HepG2 (cell line): ENCODE results near the gene ARR3. TPM values are rescaled to one million over a fixed set of nuclear protein-coding genes. Genes with fewer than 3 reads are reported as not detected.

ENCODE experiments used
- ATAC-seq: fragments of 200-7000 bp; cut with Tn5 transposase; 3 replicates; pipeline ENCODE4 v1.9.1; 2020; ENCODE audit warnings: mild to moderate bottlenecking, moderate library complexity
- BruUV-seq: library from RNA; stranded (reverse); fragments of 400-500 nt; replicated peaks from 2 replicates; lab custom pipeline; 2021; lab: Mats Ljungman, UMichigan
- CTCF ChIA-PET: fragments of 300-600 bp; formaldehyde crosslinking; extraction: SDS; loops from one replicate; lab custom pipeline; 2021; ENCODE audit warnings: low total read pairs, inconsistent platforms, low intra/inter-chr PET ratio; lab: Yijun Ruan, JAX
- POLR2A ChIA-PET: fragments of 350-600 bp; sonication (Branson Sonifier 250); formaldehyde crosslinking; loops from one replicate; lab custom pipeline; 2020; ENCODE audit warnings: antibody characterized with exemption, inconsistent platforms; lab: Yijun Ruan, JAX
- DNase-seq: peaks from one replicate; pipeline ENCODE4 v3.0.0-alpha.2; 2015; ENCODE audit warnings: low spot score
- FAIRE-seq: peaks from 3 replicates; lab custom pipeline; 2011; peaks lifted over from hg19 to GRCh38; lab: Jason Lieb, UNC
- H2AFZ ChIP-seq: one replicate; pipeline ENCODE4 v1.6.1; 2011; ENCODE audit warnings: low read length, inconsistent platforms
- H3K27ac ChIP-seq: fragments of 300-600 bp; 3 replicates; pipeline ENCODE4 v1.8.0; 2011; ENCODE audit warnings: mixed run types, mild to moderate bottlenecking, mixed read lengths, low read length, inconsistent platforms; ENCODE audit not compliant: insufficient read depth; ENCODE audit errors: extremely low read length
- H3K27me3 ChIP-seq, 2 experiments: fragments of 200-600 bp in 1 of 2; 2 replicates in 1 of 2; 3 replicates in 1 of 2; pipeline versions ENCODE4 v1.6.0 to v1.8.0; 2011; ENCODE audit warnings: low read length in 2 of 2, mild to moderate bottlenecking in 2 of 2, moderate library complexity in 2 of 2, inconsistent platforms in 1 of 2; ENCODE audit not compliant: insufficient read depth in 2 of 2, control insufficient read depth in 1 of 2
- H3K36me3 ChIP-seq, 2 experiments: fragments of 200-600 bp in 1 of 2; replicated peaks in 1 of 2; 2 replicates in 1 of 2; 3 replicates in 1 of 2; pipeline versions ENCODE4 v1.5.1 to v1.8.0; 2011; ENCODE audit warnings: low read length in 2 of 2, inconsistent platforms in 1 of 2; ENCODE audit not compliant: insufficient read depth in 2 of 2, control insufficient read depth in 1 of 2
- H3K4me1 ChIP-seq: 2 replicates; pipeline ENCODE4 v1.5.1; 2012; ENCODE audit warnings: low read length, inconsistent platforms; ENCODE audit not compliant: insufficient read depth
- H3K4me2 ChIP-seq: 2 replicates; pipeline ENCODE4 v1.6.0; 2011; ENCODE audit warnings: low read depth, low read length, inconsistent platforms
- H3K4me3 ChIP-seq, 3 experiments: fragments of 200-600 bp in 1 of 3; sonication (generic), shearing (Covaris generic) in 1 of 3; replicated peaks in 1 of 3; 2 replicates each; pipeline ENCODE4 v1.5.1; 2011 to 2016; ENCODE audit warnings: low read length in 3 of 3, inconsistent platforms in 2 of 3, low read depth in 2 of 3, mild to moderate bottlenecking in 2 of 3, control low read depth in 1 of 3, mixed read lengths in 1 of 3; ENCODE audit not compliant: insufficient read depth in 1 of 3
- H3K79me2 ChIP-seq: one replicate; pipeline ENCODE4 v1.6.1; 2011; ENCODE audit warnings: low read length, inconsistent platforms; ENCODE audit not compliant: insufficient read depth
- H3K9ac ChIP-seq: 2 replicates; pipeline ENCODE4 v1.6.0; 2011; ENCODE audit warnings: mild to moderate bottlenecking, low read depth, low read length, inconsistent platforms; ENCODE audit not compliant: insufficient read depth
- H3K9me3 ChIP-seq: 2 replicates; pipeline ENCODE4 v1.5.1; 2012; ENCODE audit warnings: mild to moderate bottlenecking, low read length
- H4K20me1 ChIP-seq: 2 replicates; pipeline ENCODE4 v1.6.0; 2011; ENCODE audit warnings: inconsistent platforms, mild to moderate bottlenecking, low read length, moderate library complexity; ENCODE audit not compliant: insufficient read depth
- AHDC1 ChIP-seq: sonication (generic); formaldehyde crosslinking; IDR thresholded peaks from 2 replicates; pipeline ENCODE4 v1.5.1; 2020; ENCODE audit warnings: mild to moderate bottlenecking, missing genetic modification reagents, borderline replicate concordance
- BRCA1 ChIP-seq: sonication (generic); formaldehyde crosslinking; IDR thresholded peaks from 2 replicates; pipeline ENCODE4 v1.4.0; 2020; ENCODE audit warnings: missing genetic modification reagents
- CREB1 ChIP-seq, 2 experiments: fragments of 450-650 bp in 1 of 2; IDR thresholded peaks; 2 replicates each; pipeline ENCODE4 v1.6.1; 2016 to 2017; ENCODE audit warnings: control low read depth in 1 of 2, mild to moderate bottlenecking in 1 of 2, missing compliant biosample characterization in 1 of 2, missing genetic modification characterization in 1 of 2
- FIP1L1 ChIP-seq: fragments of 200-400 bp; formaldehyde crosslinking; IDR thresholded peaks from 2 replicates; pipeline ENCODE4 v1.6.1; 2018; ENCODE audit warnings: low read depth, mild to moderate bottlenecking, low read length, moderate library complexity, borderline replicate concordance; ENCODE audit not compliant: insufficient read depth
- FOXM1 ChIP-seq: sonication (generic); formaldehyde crosslinking; IDR thresholded peaks from 2 replicates; pipeline ENCODE4 v1.5.0; 2020; ENCODE audit warnings: missing genetic modification reagents
- MYC ChIP-seq: sonication (generic); formaldehyde crosslinking; IDR thresholded peaks from 2 replicates; pipeline ENCODE4 v1.9.0; 2021; ENCODE audit warnings: missing genetic modification reagents, borderline replicate concordance
- PATZ1 ChIP-seq: sonication (generic); formaldehyde crosslinking; IDR thresholded peaks from 2 replicates; pipeline ENCODE4 v1.4.0; 2020; ENCODE audit warnings: missing genetic modification reagents
- RARG ChIP-seq: sonication (generic); formaldehyde crosslinking; IDR thresholded peaks from 2 replicates; pipeline ENCODE4 v1.4.0; 2020; ENCODE audit warnings: low read depth, mild to moderate bottlenecking, missing genetic modification reagents
- ZBTB1 ChIP-seq: sonication (generic); formaldehyde crosslinking; IDR thresholded peaks from 2 replicates; pipeline ENCODE4 v1.4.0; 2020; ENCODE audit warnings: missing genetic modification reagents, borderline replicate concordance
- ZNF263 ChIP-seq: sonication (generic); formaldehyde crosslinking; IDR thresholded peaks from 2 replicates; pipeline ENCODE4 v1.4.0; 2020; ENCODE audit warnings: missing genetic modification reagents
- WGBS: methylation state at CpG from one replicate; pipeline ENCODE4 v1.1.6; 2017; ENCODE audit warnings: low lambda C conversion rate; 5-methylcytosine and 5-hydroxymethylcytosine counted together
- in situ Hi-C: cut with HindIII; loops from 2 replicates; pipeline ENCODE4 v1.10.0; 2017; ENCODE audit warnings: low pct_unique_long_range_greater_than_20kb; ENCODE audit not compliant: extremely low pct_ligation_motif_present
- intact Hi-C: fragments of 100-400 bp; cut with micrococcal nuclease; formaldehyde crosslinking; loops from one replicate; pipeline ENCODE4 v1.10.0; 2022; ENCODE audit not compliant: unreplicated experiment
- polyA plus RNA-seq, 8 experiments: library from polyadenylated mRNA; depleted of rRNA in 3 of 8; stranded (reverse) in 7 of 8; unstranded in 1 of 8; fragments of >200 nt; fragmentation: Illumina TruSeq in 4 of 8; extraction: Trizol in 4 of 8; gene quantifications; 2 replicates each; pipeline versions ENCODE4 v1.2.1 to v1.2.3, GENCODE V29; 2011 to 2016; ENCODE audit warnings: low read depth in 4 of 8, missing spikeins in 1 of 8, mixed read lengths in 1 of 8; ENCODE audit not compliant: insufficient read depth in 1 of 8
- total RNA-seq, 5 experiments: library from RNA; depleted of rRNA; stranded (reverse); fragments of >200 nt; fragmentation: Illumina TruSeq; extraction: Trizol; gene quantifications; 2 replicates each; pipeline ENCODE4 v1.2.3, GENCODE V29; 2016; ENCODE audit warnings: low read depth in 1 of 5
- TF ChIP-seq, protein P1 (sequence below): sonication (generic); formaldehyde crosslinking; IDR thresholded peaks from 2 replicates; pipeline ENCODE4 v1.4.0; 2020; ENCODE audit warnings: missing genetic modification reagents
- TF ChIP-seq, protein P2 (sequence below): fragments of 450-650 bp; IDR thresholded peaks from 2 replicates; pipeline ENCODE4 v1.6.1; 2017; ENCODE audit warnings: mild to moderate bottlenecking

Gene ARR3
- total and polyA plus RNA-seq, 2 of the 13 experiments (the other 11 are each of a cell fraction or from before 2014, with no cell fraction given): not detected

- H3K4me2 ChIP-seq: no peak overlapping the region
- ChIA-PET CTCF (no interaction called here), POLR2A (no interaction called here)
- DNase-seq (no peak), FAIRE-seq (no peak), ATAC-seq (no peak)
- no peaks in the 10 kb centered on the region for H3K79me2 ChIP-seq
- no peaks in the 10 kb centered on the region for H3K9me3 ChIP-seq
- WGBS: 100% methylated on average over 3 of the region's 3 CpGs
- H3K27me3 ChIP-seq: no peaks in the 10 kb centered on the region
- H2AFZ ChIP-seq: no peak overlapping the region
- no peak overlapping the region for H3K4me3 ChIP-seq
- no peaks in the 10 kb centered on the region for H4K20me1 ChIP-seq
- no peaks in the 10 kb centered on the region for H3K4me1 ChIP-seq
- peaks cover 2 to 14% of the 10 kb centered on the region in 2 experiments; a peak in 3 of 5 replicates for H3K36me3 ChIP-seq
- H3K27ac ChIP-seq: no peak overlapping the region
- no TSS peak for BruUV-seq
- in situ Hi-C loops: no loop called here
- no peak overlapping the region for H3K9ac ChIP-seq
- intact Hi-C loops: no loop called here
- TF ChIP-seq ZNF263 (CRISPR knock-in tag) (no peak), AHDC1 (no peak), PATZ1 (CRISPR knock-in tag) (no peak), ZBTB1 (CRISPR knock-in tag) (no peak), RARG (no peak), FIP1L1 (no peak), CREB1 (IDR thresholded peaks at IDR 0.05) (no peak), CREB1 (CRISPR knock-in tag; IDR thresholded peaks at IDR 0.05) (no peak), BRCA1 (no peak), FOXM1 (CRISPR knock-in tag) (no peak), MYC (CRISPR knock-in tag) (no peak)
- TF ChIP-seq, protein P1, sequence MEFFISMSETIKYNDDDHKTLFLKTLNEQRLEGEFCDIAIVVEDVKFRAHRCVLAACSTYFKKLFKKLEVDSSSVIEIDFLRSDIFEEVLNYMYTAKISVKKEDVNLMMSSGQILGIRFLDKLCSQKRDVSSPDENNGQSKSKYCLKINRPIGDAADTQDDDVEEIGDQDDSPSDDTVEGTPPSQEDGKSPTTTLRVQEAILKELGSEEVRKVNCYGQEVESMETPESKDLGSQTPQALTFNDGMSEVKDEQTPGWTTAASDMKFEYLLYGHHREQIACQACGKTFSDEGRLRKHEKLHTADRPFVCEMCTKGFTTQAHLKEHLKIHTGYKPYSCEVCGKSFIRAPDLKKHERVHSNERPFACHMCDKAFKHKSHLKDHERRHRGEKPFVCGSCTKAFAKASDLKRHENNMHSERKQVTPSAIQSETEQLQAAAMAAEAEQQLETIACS (CRISPR knock-in tag): no peak
- TF ChIP-seq, protein P2, sequence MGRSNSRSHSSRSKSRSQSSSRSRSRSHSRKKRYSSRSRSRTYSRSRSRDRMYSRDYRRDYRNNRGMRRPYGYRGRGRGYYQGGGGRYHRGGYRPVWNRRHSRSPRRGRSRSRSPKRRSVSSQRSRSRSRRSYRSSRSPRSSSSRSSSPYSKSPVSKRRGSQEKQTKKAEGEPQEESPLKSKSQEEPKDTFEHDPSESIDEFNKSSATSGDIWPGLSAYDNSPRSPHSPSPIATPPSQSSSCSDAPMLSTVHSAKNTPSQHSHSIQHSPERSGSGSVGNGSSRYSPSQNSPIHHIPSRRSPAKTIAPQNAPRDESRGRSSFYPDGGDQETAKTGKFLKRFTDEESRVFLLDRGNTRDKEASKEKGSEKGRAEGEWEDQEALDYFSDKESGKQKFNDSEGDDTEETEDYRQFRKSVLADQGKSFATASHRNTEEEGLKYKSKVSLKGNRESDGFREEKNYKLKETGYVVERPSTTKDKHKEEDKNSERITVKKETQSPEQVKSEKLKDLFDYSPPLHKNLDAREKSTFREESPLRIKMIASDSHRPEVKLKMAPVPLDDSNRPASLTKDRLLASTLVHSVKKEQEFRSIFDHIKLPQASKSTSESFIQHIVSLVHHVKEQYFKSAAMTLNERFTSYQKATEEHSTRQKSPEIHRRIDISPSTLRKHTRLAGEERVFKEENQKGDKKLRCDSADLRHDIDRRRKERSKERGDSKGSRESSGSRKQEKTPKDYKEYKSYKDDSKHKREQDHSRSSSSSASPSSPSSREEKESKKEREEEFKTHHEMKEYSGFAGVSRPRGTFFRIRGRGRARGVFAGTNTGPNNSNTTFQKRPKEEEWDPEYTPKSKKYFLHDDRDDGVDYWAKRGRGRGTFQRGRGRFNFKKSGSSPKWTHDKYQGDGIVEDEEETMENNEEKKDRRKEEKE: no peak
Observed at GRCh38 chrX:70301716-70302115, 33.6 kb downstream of the ARR3 start.
